A549 (cell line): ENCODE results near the gene HAX1. TPM values are rescaled to one million over a fixed set of nuclear protein-coding genes. Genes with fewer than 3 reads are reported as not detected.
"Not testable (repeated sequence)": the region's sequence is repeated elsewhere in the genome, so short reads cannot be mapped to it uniquely, and the experiment has no call there.

ENCODE experiments used
- ATAC-seq, 2 experiments: fragments of 200-7000 bp in 1 of 2; fragments of >200 bp in 1 of 2; cut with Nextera tagmentation in 1 of 2; cut with Tn5 transposase in 1 of 2; 3 replicates each; pipeline versions ENCODE4 v1.8.0 to v1.9.1; 2018 to 2020; ENCODE audit warnings: mild to moderate bottlenecking in 1 of 2, moderate library complexity in 1 of 2
- CTCF ChIA-PET: fragments of 300-600 bp; sonication (Branson Sonifier 250); formaldehyde crosslinking; extraction: SDS; loops from one replicate; lab custom pipeline; 2021; ENCODE audit warnings: antibody characterized with exemption, inconsistent platforms; lab: Yijun Ruan, JAX
- POLR2A ChIA-PET: fragments of 350-600 bp; formaldehyde crosslinking; extraction: SDS; loops from one replicate; lab custom pipeline; 2021; ENCODE audit warnings: antibody characterized with exemption, inconsistent platforms; lab: Yijun Ruan, JAX
- DNase-seq, 2 experiments: peaks; one replicate each; pipeline versions ENCODE4 v3.0.0 to v3.0.0-alpha.2; 2011 to 2016; ENCODE audit warnings: low read depth in 1 of 2, low spot score in 1 of 2
- FAIRE-seq: peaks from 2 replicates; lab custom pipeline; 2011; peaks lifted over from hg19 to GRCh38; lab: Jason Lieb, UNC
- H3K27ac ChIP-seq, 2 experiments: fragments of >200 bp; sonication (Bioruptor Twin); formaldehyde crosslinking; 3 replicates each; pipeline ENCODE4 v1.5.1; 2016 to 2017
- H3K4me1 ChIP-seq: fragments of >200 bp; sonication (Bioruptor Twin); formaldehyde crosslinking; 3 replicates; pipeline ENCODE4 v1.6.1; 2016
- H3K4me2 ChIP-seq: fragments of >200 bp; sonication (Bioruptor Twin); formaldehyde crosslinking; 3 replicates; pipeline ENCODE4 v1.6.1; 2016
- H3K4me3 ChIP-seq: fragments of >200 bp; sonication (Bioruptor Twin); formaldehyde crosslinking; 3 replicates; pipeline ENCODE4 v1.5.1; 2016
- H3K9me3 ChIP-seq: fragments of >200 bp; sonication (Bioruptor Twin); formaldehyde crosslinking; 3 replicates; pipeline ENCODE4 v1.6.1; 2016
- BHLHE40 ChIP-seq: IDR thresholded peaks from 2 replicates; pipeline ENCODE4 v1.6.1; 2012; ENCODE audit warnings: low read depth, low read length, inconsistent platforms
- CHD2 ChIP-seq: fragments of 150-350 bp; IDR thresholded peaks from 2 replicates; pipeline ENCODE4 v1.6.1; 2014; ENCODE audit warnings: low read length; ENCODE audit not compliant: partially characterized antibody
- EHF ChIP-seq: fragments of 250-450 bp; sonication (Bioruptor Pico); IDR thresholded peaks from 2 replicates; pipeline ENCODE4 v1.5.0; 2020; ENCODE audit warnings: mild to moderate bottlenecking
- FOXS1 ChIP-seq: fragments of 250-450 bp; sonication (Bioruptor Pico); IDR thresholded peaks from 2 replicates; pipeline ENCODE4 v1.5.0; 2020; ENCODE audit warnings: mild to moderate bottlenecking, moderate library complexity
- HOXA7 ChIP-seq: fragments of 250-450 bp; sonication (Bioruptor Pico); IDR thresholded peaks from 2 replicates; pipeline ENCODE4 v1.5.0; 2020; ENCODE audit warnings: mild to moderate bottlenecking, moderate library complexity
- HOXB13 ChIP-seq: fragments of 250-450 bp; sonication (Bioruptor Pico); IDR thresholded peaks from 2 replicates; pipeline ENCODE4 v1.5.0; 2020; ENCODE audit warnings: low read depth, mild to moderate bottlenecking, moderate library complexity
- RNF2 ChIP-seq: fragments of 200-600 bp; sonication (generic); IDR thresholded peaks from 2 replicates; pipeline ENCODE4 v1.6.1; 2016; ENCODE audit warnings: low read depth, mild to moderate bottlenecking, antibody characterized with exemption, moderate library complexity, borderline replicate concordance
- ZC3H11A ChIP-seq: fragments of 450-650 bp; IDR thresholded peaks from 2 replicates; pipeline ENCODE4 v1.6.1; 2014; ENCODE audit warnings: antibody characterized with exemption, mild to moderate bottlenecking
- ZNF302 ChIP-seq: fragments of 250-450 bp; sonication (Bioruptor Pico); IDR thresholded peaks from 2 replicates; pipeline ENCODE4 v1.9.0; 2021; ENCODE audit warnings: inconsistent platforms, mild to moderate bottlenecking, moderate library complexity
- ZSCAN20 ChIP-seq: fragments of 250-450 bp; sonication (Bioruptor Pico); IDR thresholded peaks from 2 replicates; pipeline ENCODE4 v1.8.0; 2022; ENCODE audit warnings: mild to moderate bottlenecking, moderate library complexity
- WGBS: methylation state at CpG from one replicate; pipeline ENCODE4 v1.1.6; 2017; ENCODE audit errors: missing lambda C conversion rate; 5-methylcytosine and 5-hydroxymethylcytosine counted together
- polyA plus RNA-seq, 4 experiments: library from polyadenylated mRNA; depleted of rRNA in 3 of 4; stranded (reverse); fragments of >200 nt; fragmentation: RNase III in 1 of 4; extraction: RNeasy Plus Mini Kit Qiagen cat#74134 plus additional on column Dnase treatment in 1 of 4; gene quantifications; 2 replicates in 3 of 4; 3 replicates in 1 of 4; pipeline ENCODE4 v1.2.3, GENCODE V29; 2011 to 2017
- TF ChIP-seq, protein P1 (sequence below): IDR thresholded peaks from 2 replicates; pipeline ENCODE4 v1.6.1; 2012; ENCODE audit warnings: low read depth, borderline replicate concordance
- TF ChIP-seq, protein P2 (sequence below): IDR thresholded peaks from 2 replicates; pipeline ENCODE4 v1.6.1; 2012

Gene HAX1
- polyA plus RNA-seq, 2 of the 4 experiments (the other 2 are of a cell fraction): 78.4 to 123 TPM

DNA sequence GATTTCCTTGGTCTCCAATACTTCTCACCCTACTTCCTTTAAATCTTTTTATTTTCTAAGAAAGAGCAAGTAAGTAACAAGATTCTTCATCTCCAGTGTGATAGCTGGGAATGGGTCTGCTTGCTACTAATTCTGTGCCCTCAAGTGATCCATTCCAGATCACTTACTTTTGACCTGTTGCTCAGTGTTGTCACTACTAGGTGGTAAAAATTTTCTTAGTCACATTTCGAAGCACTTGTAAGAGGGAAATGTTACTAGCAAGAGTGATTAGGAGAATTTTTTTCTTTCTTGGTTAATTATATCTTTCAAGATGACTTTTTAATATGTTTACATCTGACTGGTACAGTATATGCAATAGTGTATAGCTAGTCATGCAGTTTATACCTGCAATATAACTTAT is 49.5 kb upstream of the HAX1 start:
- FAIRE-seq (no peak), DNase-seq (no peak), ATAC-seq (no peak)
- ChIA-PET CTCF (interaction anchor here (1.2 to 1.9 kb wide), 3 partner anchors 23 to 25 kb away, joined by 3 to 7 read pairs (median 4); no protein-coding TSS in a partner anchor), POLR2A (interaction anchor here (0.7 kb wide), 1 partner anchor 21 kb away, joined by 3 read pairs; no protein-coding TSS in a partner anchor)
- Histone ChIP-seq H3K9me3 (no peaks in the 10 kb centered on the region), H3K4me3 (peak overlapping the region; percentile 98; the same call in 2 of the 3 replicates), H3K27ac (no peak overlapping the region), H3K4me1 (peaks cover 40% of the 10 kb centered on the region), H3K4me2 (peak overlapping the region; percentile 80)
- 87% methylated on average over 1 of the region's 1 CpG for WGBS
- TF ChIP-seq FOXS1 (CRISPR knock-in tag): no peak
- TF ChIP-seq, protein P1, sequence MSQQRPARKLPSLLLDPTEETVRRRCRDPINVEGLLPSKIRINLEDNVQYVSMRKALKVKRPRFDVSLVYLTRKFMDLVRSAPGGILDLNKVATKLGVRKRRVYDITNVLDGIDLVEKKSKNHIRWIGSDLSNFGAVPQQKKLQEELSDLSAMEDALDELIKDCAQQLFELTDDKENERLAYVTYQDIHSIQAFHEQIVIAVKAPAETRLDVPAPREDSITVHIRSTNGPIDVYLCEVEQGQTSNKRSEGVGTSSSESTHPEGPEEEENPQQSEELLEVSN: no peak
- no peak for TF ChIP-seq CHD2
- TF ChIP-seq HOXB13: no peak
- no peak for TF ChIP-seq HOXA7 (CRISPR knock-in tag)
- TF ChIP-seq ZC3H11A: no peak
- no peak for TF ChIP-seq ZNF302 (CRISPR knock-in tag)
- no peak for TF ChIP-seq BHLHE40

DNA sequence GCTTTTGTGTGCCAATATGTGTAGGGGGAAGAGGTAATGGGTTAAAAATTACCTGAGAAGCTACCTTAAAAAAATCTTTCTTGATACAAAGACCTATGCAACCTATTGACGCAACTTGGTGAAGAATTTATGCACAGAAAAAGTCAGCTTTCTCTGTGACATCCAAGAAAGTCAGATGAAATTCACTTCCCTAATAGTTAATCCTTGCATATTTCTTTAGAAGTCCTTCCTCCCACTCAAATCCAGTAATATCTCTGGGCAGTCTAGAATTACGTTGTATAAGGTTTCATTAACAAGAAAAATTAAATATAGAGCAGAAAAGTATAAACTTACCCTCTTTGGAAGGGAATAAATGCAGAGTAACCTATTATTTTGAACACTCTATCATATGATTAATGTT is 48.8 kb upstream of the HAX1 start:
- ChIA-PET POLR2A (no interaction called here), CTCF (interaction anchor here (1.2 to 1.9 kb wide), 3 partner anchors 24 to 25 kb away, joined by 3 to 7 read pairs (median 4); no protein-coding TSS in a partner anchor)
- Histone ChIP-seq H3K4me1 (peaks cover 33% of the 10 kb centered on the region), H3K9me3 (no peaks in the 10 kb centered on the region), H3K4me2 (peak overlapping the region; percentile 80), H3K27ac (no peak overlapping the region), H3K4me3 (no peak overlapping the region)
- no peak for TF ChIP-seq EHF (CRISPR knock-in tag)
- WGBS: 94% methylated on average over 2 of the region's 2 CpGs
- DNase-seq (no peak), FAIRE-seq (no peak), ATAC-seq (no peak)

DNA sequence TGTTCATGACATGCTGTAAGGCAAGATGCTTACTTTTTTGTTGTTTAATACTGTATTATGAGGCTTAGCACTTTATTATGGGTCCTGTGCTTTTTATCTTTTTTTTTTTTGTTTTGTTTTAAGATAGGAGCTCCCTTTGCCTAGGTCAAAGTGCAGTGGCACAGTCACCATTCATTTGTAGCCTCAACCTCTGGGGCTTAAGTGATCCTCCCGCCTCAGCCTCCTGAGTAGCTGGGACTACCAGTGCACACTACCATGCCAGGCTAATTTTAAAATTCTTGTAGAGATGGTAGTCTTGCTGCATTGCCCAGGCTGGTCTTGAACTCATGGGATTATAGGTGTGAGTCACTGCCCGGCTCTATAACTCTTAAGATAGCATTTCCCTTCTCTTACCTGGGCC is 47.1 kb upstream of the HAX1 start:
- peaks cover 27% of the 10 kb centered on the region for H3K4me1 ChIP-seq
- ATAC-seq (no peak), DNase-seq (no peak), FAIRE-seq (no peak)
- H3K4me3 ChIP-seq: no peak overlapping the region
- no peak overlapping the region for H3K27ac ChIP-seq
- TF ChIP-seq, protein P2, sequence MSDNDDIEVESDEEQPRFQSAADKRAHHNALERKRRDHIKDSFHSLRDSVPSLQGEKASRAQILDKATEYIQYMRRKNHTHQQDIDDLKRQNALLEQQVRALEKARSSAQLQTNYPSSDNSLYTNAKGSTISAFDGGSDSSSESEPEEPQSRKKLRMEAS: no peak
- TF ChIP-seq ZSCAN20 (CRISPR knock-in tag) (no peak), RNF2 (no peak), ZNF302 (CRISPR knock-in tag) (no peak)
- WGBS: 93% methylated on average over 2 of the region's 2 CpGs
- ChIA-PET CTCF (interaction anchor here (1.0 kb wide), 1 partner anchor 110 kb away, joined by 3 read pairs; no protein-coding TSS in a partner anchor), POLR2A (no interaction called here)
- H3K4me2 ChIP-seq: no peak overlapping the region
- no peaks in the 10 kb centered on the region for H3K9me3 ChIP-seq

DNA sequence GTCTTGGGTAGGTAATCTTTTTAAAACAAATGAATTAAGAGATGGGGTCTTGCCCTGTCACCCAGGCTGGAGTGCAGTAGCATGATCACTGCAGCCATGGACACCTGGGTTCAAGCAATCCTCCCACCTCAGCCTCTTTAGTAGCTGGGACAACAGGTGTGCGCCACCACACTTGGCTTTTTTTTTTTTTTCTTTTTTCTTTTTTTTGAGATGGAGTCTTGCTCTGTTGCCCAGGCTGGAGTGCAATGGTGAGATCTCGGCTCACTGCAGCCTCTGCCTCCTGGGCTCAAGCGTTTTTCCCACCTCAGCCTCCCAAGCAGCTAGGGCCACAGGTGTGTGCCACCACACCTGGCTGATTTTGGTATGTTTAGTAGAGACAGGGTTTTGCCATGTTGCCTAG is 41.3 kb upstream of the HAX1 start:
- ChIA-PET CTCF (interaction anchor here (0.8 to 1.7 kb wide), 4 partner anchors 8 to 41 kb away, joined by 3 to 9 read pairs (median 4); no protein-coding TSS in a partner anchor), POLR2A (interaction anchor here (1.0 kb wide), 1 partner anchor 11 kb away, joined by 3 read pairs; a partner anchor contains a TSS)
- H3K9me3 ChIP-seq, ATAC-seq, FAIRE-seq, H3K4me2 ChIP-seq, H3K4me3 ChIP-seq, DNase-seq, H3K27ac ChIP-seq, H3K4me1 ChIP-seq: not testable (repeated sequence)
- 92% methylated on average over 3 of the region's 3 CpGs for WGBS

DNA sequence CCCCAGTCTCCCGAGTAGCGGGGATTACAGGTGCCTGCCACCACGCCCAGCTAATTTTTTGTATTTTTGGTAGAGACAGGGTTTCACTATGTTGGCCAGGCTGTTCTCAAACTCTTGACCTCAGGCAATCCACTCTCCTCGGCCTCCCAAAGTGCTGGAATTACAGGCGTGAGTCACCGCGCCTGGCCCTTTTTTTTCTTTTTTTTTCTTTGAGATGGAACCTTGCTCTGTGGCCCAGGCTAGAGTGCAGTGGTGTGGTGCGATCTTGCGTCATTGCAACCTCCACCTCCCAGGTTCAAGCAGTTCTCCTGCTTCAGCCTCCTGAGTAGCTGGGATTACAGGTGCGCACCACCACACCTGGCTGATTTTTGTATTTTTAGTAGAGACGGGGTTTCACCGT is 39.3 kb upstream of the HAX1 start:
- DNase-seq, H3K4me3 ChIP-seq, POLR2A ChIA-PET, H3K27ac ChIP-seq, H3K4me2 ChIP-seq, H3K4me1 ChIP-seq, H3K9me3 ChIP-seq, ATAC-seq, FAIRE-seq: not testable (repeated sequence)
- WGBS: 95% methylated on average over 12 of the region's 12 CpGs
- CTCF ChIA-PET: interaction anchor here (0.9 kb wide), 1 partner anchor 11 kb away, joined by 3 read pairs; no protein-coding TSS in a partner anchor
